Stimulated activated CD8-positive, alpha-beta memory T cell treated with anti-CD3 and anti-CD28 coated beads, Interleukin-12 subunit alpha, Interleukin-12 subunit beta, amount 100 ng/mL, for 1 hour (primary cell): ENCODE measurements around the gene CRAT.
A peak's percentile ranks its signal among the peaks of the same experiment; 100 is the strongest.

Experiments
- DNase-seq: peaks from one replicate; pipeline ENCODE4 v3.0.0-alpha.2; 2020; ENCODE audit warnings: low read depth

Gene CRAT

GRCh38 chr9:129110740-129111527 is at the start of gene CRAT, which contains the start of gene PTPA:
TSS of gene CRAT (minus strand) at chr9:129110793. CDS start at chr9:129110509, 284 bp downstream.
TSS of gene PTPA (plus strand) at chr9:129111415. CDS start at chr9:129111601, 186 bp downstream.
- peak; percentile 90 for DNase-seq

DNA sequence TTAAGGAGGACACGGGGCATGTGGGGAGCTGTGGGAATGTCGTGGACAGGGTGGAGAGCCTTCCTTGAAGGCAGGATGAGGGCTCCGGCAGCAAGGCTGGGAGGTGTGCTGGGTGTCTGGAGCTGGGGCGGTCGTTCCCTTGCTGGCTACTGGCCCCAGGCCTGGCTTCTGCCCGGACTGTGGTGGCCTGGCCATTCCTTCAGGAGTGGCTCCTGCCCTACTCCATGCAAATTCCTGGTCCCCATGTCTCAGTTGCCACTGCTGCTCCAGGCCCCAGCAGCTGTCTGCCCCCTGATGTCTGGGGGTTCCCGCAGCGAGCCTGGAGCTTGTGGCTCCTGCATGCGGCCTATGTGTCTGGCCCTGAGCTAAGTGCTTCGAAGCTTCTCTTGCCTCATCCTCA is 45.6 kb upstream of the CRAT start:
- DNase-seq, result no peak

- no peak for DNase-seq
These were observed 44.4 kb upstream of the CRAT start for GRCh38 chr9:129154866-129155477.

DNA sequence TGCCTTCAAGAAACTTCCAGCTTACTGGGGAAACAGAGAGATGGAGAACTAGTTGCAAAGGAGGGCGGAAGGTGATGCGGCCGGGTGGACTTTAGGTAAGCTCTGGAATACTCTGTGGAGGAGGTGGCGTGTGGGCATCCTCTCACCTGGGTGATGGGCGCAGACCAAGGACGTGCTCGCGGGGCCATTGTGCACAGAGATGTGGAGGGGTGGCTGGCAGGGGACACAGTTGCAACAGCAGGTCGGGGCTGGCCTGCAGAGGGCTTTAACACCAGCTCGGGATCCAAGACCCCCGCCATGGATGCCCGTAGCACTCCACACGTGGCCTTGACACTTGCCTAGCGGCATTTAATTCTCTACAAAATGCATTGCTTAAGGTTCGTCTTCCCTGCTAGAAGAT is 40.9 kb upstream of the CRAT start:
- DNase-seq, result no peak

DNA sequence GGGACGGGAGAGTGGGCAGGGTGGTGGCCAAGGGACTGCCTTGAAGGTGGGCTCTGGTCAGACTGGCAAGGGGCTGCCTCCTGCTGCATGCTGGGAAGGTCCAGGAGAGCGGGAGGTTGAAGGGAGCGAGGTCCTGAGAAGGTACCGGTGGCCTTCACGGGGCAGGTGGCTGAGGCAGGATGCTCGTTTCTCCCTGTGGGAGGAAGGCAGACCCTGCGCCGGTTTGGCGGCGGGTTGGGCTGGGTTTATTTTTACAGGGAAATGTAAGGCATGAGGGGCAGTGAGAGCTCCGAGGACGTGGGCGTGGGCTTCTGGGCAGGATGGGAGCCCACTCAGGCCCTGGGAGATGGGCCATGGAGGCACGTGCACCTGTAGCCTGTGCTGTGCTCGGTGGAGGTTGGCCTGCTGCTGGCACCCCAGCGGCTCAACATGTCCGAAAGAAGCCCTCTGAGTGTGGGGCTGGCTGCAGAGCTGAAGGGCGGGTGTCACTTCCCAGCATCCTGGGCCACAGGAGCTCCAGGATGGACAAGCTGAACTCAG is 40.1 kb upstream of the CRAT start:
- DNase-seq, result no peak

DNA sequence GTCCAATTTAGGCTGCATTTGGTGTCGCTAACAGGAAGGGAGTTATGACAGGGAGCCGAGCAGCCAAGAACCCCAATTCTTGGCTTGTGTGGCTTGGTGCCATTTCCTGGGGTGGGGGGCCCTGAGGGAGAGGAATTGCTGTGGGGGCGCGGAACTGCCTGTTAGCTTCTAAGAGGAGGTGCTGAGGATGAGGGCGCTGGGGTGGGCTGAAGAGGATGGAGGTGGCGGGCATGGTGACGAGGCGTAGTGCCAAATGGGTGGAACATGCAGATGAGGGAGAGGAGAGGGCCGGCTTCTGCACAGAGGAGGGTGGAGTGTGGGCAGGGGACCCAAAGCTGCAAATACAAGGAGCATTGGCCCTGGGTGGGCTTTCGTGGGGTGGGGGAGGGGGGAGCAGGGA is 39.5 kb upstream of the CRAT start:
- DNase-seq, result no peak

DNA sequence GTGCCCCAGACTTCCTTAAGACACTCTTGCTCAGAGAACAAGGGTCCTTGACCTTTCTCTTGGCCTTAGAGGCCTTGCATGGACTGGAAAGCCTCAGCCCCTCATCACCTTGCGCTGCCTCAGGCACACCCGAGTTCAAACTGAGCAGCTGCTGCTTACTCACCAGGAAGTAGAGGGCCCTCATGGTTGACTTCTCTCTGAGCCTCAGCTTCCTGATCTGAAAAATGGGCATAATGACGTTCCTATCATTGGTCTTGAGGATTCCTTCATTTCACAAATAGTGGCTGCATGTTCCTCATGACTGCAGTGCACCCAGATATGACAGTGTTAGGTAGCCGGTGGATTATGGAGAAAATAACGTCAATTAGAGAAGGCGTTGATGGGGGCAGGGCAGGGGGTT is 38.8 kb upstream of the CRAT start:
- DNase-seq, result no peak

- DNase-seq, result no peak
These were observed 38.0 kb upstream of the CRAT start for GRCh38 chr9:129148463-129149204.

- no peak for DNase-seq
These were observed 35.9 kb upstream of the CRAT start for GRCh38 chr9:129146441-129146941.

DNA sequence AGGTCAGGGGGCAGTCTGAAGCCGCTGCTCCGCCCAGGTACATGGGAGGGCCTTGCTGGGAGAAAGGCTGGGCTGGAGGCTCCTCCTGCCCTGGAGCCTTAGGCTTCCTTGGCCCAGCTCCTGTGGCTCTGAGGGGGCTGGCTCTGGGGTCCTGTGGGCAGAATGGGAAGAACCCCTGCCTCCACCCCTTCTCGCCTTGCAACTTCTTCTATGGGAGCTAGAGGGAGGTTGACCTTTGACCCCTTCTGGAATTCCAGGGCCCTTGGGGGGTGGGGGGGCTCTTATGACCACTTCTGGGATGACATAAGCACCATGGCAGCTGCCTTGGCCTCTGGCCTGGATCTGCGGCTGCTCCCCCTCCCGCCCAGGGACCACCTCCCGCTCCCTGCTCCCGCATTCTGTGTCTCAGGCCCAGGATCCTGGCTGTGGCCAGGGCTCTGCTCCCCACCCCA is 35.3 kb upstream of the CRAT start:
- no peak for DNase-seq

DNA sequence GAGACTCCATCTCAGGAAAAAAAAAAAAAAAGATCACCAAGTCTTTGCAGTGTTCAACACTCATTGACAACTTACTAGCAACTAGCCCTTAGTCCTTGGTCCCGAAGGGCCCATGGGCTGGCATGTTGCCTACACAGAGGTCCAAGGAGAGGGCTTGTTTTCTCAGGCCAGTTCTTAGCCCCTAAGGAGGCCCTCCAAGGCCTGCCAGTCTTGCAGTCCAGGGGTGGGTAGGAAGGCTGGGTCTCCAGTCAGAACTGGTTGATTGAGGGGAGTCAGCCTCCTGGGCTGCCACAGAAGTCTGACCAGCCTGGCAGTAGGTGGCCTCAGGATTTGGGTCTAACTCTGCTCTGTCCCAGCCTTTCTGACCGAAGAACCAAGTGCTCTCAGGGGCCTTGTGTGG is 34.7 kb upstream of the CRAT start:
- DNase-seq, result no peak

- DNase-seq, result peak; percentile 56
These were observed 32.7 kb upstream of the CRAT start for GRCh38 chr9:129143031-129143927.

DNA sequence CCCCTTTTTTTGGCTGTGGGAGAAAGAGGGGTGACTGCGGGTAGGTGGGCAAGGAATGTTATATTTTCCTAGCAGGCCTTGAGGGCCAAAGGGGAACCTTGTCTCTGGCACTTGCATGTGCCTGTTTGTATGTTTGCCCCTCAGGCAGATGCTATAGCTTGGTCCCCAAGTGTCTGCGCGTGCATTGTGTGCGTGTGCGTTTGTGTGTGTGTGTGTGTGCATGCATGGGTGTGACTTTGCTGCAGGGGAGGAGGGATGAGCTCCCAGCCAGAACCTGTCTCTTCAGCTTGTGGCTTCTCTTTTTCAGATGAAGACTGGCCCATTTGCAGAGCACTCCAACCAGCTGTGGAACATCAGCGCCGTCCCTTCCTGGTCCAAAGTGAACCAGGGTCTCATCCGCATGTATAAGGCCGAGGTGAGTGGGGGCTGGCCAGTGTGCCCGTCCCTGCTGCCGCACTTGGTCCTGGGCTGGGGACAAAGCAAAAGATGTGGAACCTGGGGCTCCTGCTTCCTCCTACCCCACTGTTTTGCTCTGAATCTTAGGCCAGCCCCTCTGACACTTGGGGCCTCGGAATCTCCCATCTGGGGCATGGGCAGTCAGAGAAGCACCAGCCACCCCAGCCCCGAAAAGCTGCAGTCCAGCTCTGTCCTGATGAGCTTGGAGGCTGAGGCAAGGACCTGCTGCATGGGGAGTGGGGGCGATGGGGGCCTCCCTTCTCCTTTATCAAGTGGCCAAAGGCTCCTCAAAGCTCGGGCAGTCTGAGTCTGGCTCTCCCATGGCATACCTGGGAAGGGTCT is 31.7 kb upstream of the CRAT start:
- no peak for DNase-seq

DNA sequence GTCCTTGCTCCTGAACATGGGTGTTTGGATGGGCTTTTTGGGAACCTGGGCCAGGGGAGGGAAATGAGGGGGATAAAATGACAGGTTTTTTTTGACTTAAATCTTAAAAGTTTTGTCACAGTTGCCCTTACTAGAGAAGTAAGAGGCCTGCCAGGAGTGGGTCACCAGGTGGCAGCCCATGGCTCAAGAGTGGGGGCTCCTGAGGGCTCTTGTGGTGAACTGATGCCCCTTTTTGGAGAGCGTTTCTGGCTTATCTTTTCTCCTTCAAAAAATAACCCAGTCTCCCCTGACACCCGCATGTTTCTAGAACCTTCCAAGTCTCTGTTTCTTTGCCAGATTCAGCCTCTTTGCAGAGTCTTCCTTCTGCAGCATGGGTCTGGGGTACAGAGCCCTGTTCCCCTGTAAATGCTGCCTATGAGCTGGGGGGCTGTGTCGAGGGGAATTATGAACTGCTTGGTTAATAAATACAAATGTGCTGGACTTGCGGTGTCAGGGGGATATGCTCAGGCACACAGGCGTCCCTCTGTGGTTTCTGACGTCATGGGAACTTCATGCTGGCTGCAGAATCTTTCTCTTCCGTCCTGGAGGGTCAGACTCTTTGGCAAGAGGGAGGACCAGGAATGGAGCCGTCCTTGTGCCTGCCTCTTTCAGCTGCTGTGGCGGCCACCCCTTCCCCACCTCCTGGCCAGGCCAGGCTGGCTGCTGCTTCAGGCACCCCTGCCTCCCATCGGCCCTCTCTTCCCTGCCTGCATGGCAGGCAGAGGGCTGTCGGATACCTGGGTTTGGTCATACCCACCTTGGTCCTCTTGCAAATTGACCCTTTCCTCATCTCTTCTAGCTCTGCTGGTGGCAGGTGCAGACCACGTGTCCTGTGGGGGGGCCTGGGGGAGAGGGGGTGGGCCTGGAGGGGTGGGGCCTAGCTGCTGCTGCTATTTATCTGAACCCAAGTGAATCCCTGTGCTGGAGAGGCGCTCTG is 30.8 kb upstream of the CRAT start:
- DNase-seq, result no peak

DNA sequence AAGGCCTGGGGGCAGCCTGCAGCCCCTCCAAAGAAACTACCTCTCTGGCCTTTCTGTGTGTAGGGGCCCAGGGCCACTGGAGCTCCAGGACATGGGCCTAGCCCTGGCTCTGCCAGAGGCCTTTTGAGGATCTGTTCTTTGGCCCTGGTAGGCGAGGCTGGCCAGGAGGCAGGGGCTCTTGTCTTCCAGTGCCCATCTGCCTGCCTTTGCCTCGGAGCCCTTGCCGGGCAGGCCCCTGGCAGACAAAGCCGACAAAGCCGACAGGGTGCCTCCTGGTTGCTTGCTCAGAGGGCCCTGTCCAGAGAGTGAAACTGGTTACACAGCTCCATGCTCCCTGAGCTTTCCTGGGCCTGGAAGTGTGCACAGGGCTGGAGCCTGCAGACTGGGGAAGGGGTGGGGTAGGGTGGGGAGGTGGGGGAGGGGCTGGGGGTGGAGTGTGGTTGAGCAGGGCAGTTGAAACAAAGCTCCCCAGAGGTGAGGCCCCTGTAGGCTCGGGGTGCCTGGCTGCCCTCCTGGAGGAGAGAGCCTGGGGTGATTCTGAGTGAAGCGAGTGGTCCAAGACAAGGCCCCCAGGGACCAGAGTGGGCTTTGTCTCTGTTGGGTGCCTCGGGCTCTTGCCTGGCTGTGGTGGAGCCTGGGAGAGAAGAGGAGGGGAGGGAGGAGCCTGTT is 29.9 kb upstream of the CRAT start:
- DNase-seq, result no peak

- DNase-seq, result peak; percentile 67
These were observed 29.4 kb upstream of the CRAT start for GRCh38 chr9:129139993-129140396.

GRCh38 chr9:129139233-129139992 is 28.8 kb upstream of the CRAT start:
- peak; percentile 66 for DNase-seq
